Uterus (tissue), 2 donors: Measurements from ENCODE around the gene BSDC1.

Source experiments
- POLR2A ChIP-seq, 2 donors: fragments of 450-650 bp; IDR thresholded peaks; one replicate each; pipeline ENCODE4 v1.6.1; 2016; ENCODE audit warnings: antibody characterized with exemption in 2 of 2, mild to moderate bottlenecking in 1 of 2, moderate library complexity in 1 of 2
- TF ChIP-seq, protein P1 (sequence below), 4 experiments: fragments of 200-600 bp in 2 of 4; fragments of 450-650 bp in 2 of 4; sonication (generic) in 2 of 4; IDR thresholded peaks; one replicate each; pipeline ENCODE4 v1.5.1; 2016 to 2019; ENCODE audit warnings: antibody characterized with exemption in 4 of 4, mild to moderate bottlenecking in 2 of 4, moderate library complexity in 1 of 4

DNA sequence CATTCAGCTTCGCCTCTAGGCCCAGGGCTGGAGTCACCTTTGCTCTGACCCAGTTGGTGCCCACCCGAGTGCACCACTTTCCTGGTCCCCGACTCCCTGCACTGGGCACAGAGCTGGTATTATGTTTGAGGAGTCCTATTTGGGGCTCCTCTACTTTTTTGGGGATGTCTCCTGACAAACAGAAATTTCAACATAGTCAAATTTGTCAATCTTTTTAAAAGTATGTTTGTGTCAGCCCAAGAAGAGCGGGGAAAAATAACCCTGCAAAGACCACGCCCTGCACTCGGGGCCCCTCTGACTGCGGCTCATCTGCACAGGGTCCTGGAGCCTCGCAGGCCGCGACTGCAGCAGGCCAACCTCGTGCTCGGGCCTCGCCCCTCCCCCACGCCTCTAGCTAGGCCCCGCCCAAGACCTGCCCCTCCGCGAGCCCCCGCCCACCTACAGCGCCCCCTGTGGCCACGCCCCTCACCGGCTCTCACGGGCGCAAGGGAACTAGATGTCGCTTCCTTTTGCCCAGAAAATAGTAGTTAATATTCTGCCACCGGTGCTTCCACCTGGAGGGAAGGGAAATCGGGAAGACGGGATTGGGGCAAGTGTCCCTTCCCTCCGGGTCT, 43.3 kb downstream of the BSDC1 start:
- TF ChIP-seq, protein P1, sequence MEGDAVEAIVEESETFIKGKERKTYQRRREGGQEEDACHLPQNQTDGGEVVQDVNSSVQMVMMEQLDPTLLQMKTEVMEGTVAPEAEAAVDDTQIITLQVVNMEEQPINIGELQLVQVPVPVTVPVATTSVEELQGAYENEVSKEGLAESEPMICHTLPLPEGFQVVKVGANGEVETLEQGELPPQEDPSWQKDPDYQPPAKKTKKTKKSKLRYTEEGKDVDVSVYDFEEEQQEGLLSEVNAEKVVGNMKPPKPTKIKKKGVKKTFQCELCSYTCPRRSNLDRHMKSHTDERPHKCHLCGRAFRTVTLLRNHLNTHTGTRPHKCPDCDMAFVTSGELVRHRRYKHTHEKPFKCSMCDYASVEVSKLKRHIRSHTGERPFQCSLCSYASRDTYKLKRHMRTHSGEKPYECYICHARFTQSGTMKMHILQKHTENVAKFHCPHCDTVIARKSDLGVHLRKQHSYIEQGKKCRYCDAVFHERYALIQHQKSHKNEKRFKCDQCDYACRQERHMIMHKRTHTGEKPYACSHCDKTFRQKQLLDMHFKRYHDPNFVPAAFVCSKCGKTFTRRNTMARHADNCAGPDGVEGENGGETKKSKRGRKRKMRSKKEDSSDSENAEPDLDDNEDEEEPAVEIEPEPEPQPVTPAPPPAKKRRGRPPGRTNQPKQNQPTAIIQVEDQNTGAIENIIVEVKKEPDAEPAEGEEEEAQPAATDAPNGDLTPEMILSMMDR (IDR thresholded peaks at IDR 0.05) = peak; percentile 56 to 81 (median 72)
- TF ChIP-seq POLR2A (IDR thresholded peaks at IDR 0.05) = no peak
